HL-60 (cell line): ENCODE data around the gene SLAIN2.

Experiments
- CTCF ChIP-seq: IDR thresholded peaks from one replicate; pipeline ENCODE4 v1.5.1; 2011; ENCODE audit warnings: low read length, control low read depth, inconsistent platforms; ENCODE audit not compliant: insufficient read depth
- POLR2AphosphoS5 ChIP-seq: IDR thresholded peaks from 2 replicates; pipeline ENCODE4 v1.6.1; 2012; ENCODE audit warnings: low read depth

DNA sequence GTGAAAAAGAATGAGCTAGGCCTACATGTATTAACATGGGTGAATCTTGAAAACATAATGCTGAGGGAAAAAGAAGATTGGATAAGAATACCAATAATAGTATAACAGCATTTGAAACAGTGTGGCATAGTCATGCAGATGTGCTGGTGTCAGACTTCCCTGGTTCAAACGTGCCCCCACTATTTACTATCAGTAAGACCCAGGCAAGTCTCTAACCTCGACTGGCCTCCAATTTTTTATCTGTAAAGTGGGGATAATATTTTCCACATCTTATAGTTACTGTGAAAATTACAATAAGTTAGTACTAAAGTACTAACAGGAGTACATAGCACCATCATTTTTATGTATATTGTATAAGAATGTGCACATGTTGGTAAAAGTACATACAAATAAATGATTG, 17.0 kb upstream of the SLAIN2 start:
- TF ChIP-seq POLR2AphosphoS5 = no peak
- no peak for TF ChIP-seq CTCF
